WERI-Rb-1 (cell line): ENCODE results near the gene KRTAP5-7.

Source experiments
- DNase-seq: peaks from one replicate; pipeline ENCODE4 v3.0.0-alpha.2; 2020
- H3K27ac ChIP-seq: fragments of 250-450 bp; sonication (Bioruptor Pico); 2 replicates; pipeline ENCODE4 v1.5.1; 2020; ENCODE audit warnings: mild to moderate bottlenecking, moderate library complexity
- H3K27me3 ChIP-seq: fragments of 250-450 bp; sonication (Bioruptor Pico); 2 replicates; pipeline ENCODE4 v1.5.1; 2021; ENCODE audit warnings: mild to moderate bottlenecking, low read depth, moderate library complexity; ENCODE audit not compliant: insufficient read depth, severe bottlenecking
- H3K36me3 ChIP-seq: fragments of 250-450 bp; sonication (Bioruptor Pico); 2 replicates; pipeline ENCODE4 v1.5.1; 2020; ENCODE audit warnings: mild to moderate bottlenecking, moderate library complexity
- H3K4me3 ChIP-seq: 2 replicates; pipeline ENCODE4 v1.5.1; 2011; ENCODE audit warnings: low read depth, mild to moderate bottlenecking, control low read depth, low read length
- H3K9me3 ChIP-seq: fragments of 250-450 bp; sonication (Bioruptor Pico); 2 replicates; pipeline ENCODE4 v1.5.1; 2021; ENCODE audit warnings: mild to moderate bottlenecking, moderate library complexity; ENCODE audit not compliant: severe bottlenecking
- TF ChIP-seq, protein P1 (sequence below): IDR thresholded peaks from 2 replicates; pipeline ENCODE4 v1.5.1; 2011; ENCODE audit warnings: low read depth, mild to moderate bottlenecking, control low read depth, inconsistent platforms, low read length

KRTAP5-7 gene

DNA sequence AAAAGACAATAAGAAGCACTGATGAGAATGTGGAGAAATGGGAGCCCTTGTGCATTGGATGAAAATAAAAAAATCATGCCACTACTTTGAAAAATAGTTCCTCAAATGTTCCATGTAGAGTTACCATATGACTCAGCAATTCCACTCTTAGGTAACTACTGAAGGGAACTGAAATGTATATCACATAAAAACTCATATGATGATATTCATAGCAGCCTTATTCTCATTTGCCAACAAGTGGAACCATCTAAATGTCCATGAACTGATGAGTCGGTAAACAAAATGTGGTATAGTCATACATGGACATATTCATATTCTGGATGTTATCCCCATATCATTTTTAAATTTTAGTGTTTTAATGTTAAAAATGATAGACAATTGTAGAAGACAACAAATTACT lies 24.6 kb downstream of the KRTAP5-7 start:
- H3K27me3 ChIP-seq, result no peaks in the 10 kb centered on the region
- no peaks in the 10 kb centered on the region for H3K9me3 ChIP-seq
- TF ChIP-seq, protein P1, sequence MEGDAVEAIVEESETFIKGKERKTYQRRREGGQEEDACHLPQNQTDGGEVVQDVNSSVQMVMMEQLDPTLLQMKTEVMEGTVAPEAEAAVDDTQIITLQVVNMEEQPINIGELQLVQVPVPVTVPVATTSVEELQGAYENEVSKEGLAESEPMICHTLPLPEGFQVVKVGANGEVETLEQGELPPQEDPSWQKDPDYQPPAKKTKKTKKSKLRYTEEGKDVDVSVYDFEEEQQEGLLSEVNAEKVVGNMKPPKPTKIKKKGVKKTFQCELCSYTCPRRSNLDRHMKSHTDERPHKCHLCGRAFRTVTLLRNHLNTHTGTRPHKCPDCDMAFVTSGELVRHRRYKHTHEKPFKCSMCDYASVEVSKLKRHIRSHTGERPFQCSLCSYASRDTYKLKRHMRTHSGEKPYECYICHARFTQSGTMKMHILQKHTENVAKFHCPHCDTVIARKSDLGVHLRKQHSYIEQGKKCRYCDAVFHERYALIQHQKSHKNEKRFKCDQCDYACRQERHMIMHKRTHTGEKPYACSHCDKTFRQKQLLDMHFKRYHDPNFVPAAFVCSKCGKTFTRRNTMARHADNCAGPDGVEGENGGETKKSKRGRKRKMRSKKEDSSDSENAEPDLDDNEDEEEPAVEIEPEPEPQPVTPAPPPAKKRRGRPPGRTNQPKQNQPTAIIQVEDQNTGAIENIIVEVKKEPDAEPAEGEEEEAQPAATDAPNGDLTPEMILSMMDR, result no peak
- no peak for DNase-seq
- no peak overlapping the region for H3K4me3 ChIP-seq
- H3K36me3 ChIP-seq, result no peaks in the 10 kb centered on the region
- no peak overlapping the region for H3K27ac ChIP-seq

GRCh38 chr11:71554996-71555395 lies 27.9 kb downstream of the KRTAP5-7 start:
- DNase-seq, result no peak
- H3K36me3 ChIP-seq, result no peaks in the 10 kb centered on the region
- TF ChIP-seq, protein P1, result no peak
- no peak overlapping the region for H3K4me3 ChIP-seq
- no peaks in the 10 kb centered on the region for H3K27me3 ChIP-seq
- no peak overlapping the region for H3K27ac ChIP-seq
- H3K9me3 ChIP-seq, result no peaks in the 10 kb centered on the region

- no peak for DNase-seq
- TF ChIP-seq, protein P1, result no peak
- Histone ChIP-seq H3K27me3 (no peaks in the 10 kb centered on the region), H3K4me3 (no peak overlapping the region), H3K36me3 (no peaks in the 10 kb centered on the region), H3K9me3 (no peaks in the 10 kb centered on the region), H3K27ac (no peak overlapping the region)
These were observed 28.4 kb downstream of the KRTAP5-7 start for GRCh38 chr11:71555508-71555907.

- TF ChIP-seq, protein P1, result no peak
- Histone ChIP-seq H3K27me3 (no peaks in the 10 kb centered on the region), H3K4me3 (no peak overlapping the region), H3K36me3 (no peaks in the 10 kb centered on the region), H3K27ac (no peak overlapping the region), H3K9me3 (no peaks in the 10 kb centered on the region)
- no peak for DNase-seq
These were observed 29.0 kb downstream of the KRTAP5-7 start for GRCh38 chr11:71556018-71556417.

DNA sequence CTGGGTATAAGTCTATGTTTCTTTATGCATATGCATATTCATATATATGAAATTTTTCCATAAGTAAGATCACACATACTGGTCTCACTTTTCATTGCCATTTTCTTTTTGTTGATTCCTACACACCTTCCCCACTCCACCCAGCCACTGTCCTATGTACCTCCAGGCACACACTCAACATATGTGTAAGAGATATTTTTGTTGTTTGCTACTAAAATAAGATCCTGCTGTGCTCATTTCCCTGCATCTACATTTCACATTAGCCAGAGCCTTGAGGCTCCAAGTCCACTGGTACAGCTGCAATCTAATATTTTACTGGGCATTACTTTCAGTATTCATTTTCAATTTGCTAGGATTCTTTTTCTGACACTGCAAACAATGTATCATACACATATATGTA lies 30.2 kb downstream of the KRTAP5-7 start:
- no peaks in the 10 kb centered on the region for H3K36me3 ChIP-seq
- no peak overlapping the region for H3K27ac ChIP-seq
- H3K4me3 ChIP-seq, result no peak overlapping the region
- TF ChIP-seq, protein P1, result no peak
- H3K9me3 ChIP-seq, result no peaks in the 10 kb centered on the region
- H3K27me3 ChIP-seq, result no peaks in the 10 kb centered on the region
- DNase-seq, result no peak

DNA sequence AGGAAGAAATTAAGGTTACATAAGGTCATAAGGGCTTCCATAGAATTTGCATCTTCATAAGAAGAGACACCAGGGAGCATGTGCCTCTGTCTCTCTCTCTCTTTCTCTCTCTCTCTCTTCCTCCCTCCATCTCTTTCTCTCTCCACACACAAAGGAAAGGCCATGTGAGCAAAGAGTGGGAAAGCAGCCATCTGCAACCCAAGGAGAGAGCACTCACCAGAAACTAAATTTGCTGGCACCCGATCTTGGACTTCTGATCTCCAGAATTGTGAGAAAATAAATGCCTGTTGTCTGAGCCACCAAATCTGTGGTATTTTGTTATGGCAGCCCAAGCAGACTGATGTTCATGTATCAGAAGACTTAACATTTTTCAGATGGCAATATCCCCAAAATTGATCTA lies 31.9 kb downstream of the KRTAP5-7 start:
- H3K27ac ChIP-seq, result no peak overlapping the region
- no peaks in the 10 kb centered on the region for H3K9me3 ChIP-seq
- no peaks in the 10 kb centered on the region for H3K27me3 ChIP-seq
- no peaks in the 10 kb centered on the region for H3K36me3 ChIP-seq
- no peak for DNase-seq
- H3K4me3 ChIP-seq, result no peak overlapping the region
- TF ChIP-seq, protein P1, result no peak
